Activated naive CD8-positive, alpha-beta T cell (primary cell): ENCODE measurements around the gene RIMS4.
"Not testable (repeated sequence)": the region's sequence is repeated elsewhere in the genome, so short reads cannot be mapped to it uniquely, and the experiment has no call there.

Experiments
- H3K27ac Mint-ChIP-seq: one replicate; pipeline ENCODE4 v1.8.0; 2021; ENCODE audit warnings: mixed read lengths
- H3K27me3 Mint-ChIP-seq: one replicate; pipeline ENCODE4 v1.8.0; 2021; ENCODE audit warnings: mixed read lengths
- H3K36me3 Mint-ChIP-seq: one replicate; pipeline ENCODE4 v1.8.0; 2021; ENCODE audit warnings: mixed read lengths
- H3K4me1 Mint-ChIP-seq: one replicate; pipeline ENCODE4 v1.8.0; 2021; ENCODE audit warnings: low read depth, mixed read lengths
- H3K4me3 Mint-ChIP-seq: one replicate; pipeline ENCODE4 v1.8.0; 2021; ENCODE audit warnings: mild to moderate bottlenecking, mixed read lengths
- H3K9me3 Mint-ChIP-seq: one replicate; pipeline ENCODE4 v1.8.0; 2021; ENCODE audit warnings: low read depth, mixed read lengths

Gene RIMS4

DNA sequence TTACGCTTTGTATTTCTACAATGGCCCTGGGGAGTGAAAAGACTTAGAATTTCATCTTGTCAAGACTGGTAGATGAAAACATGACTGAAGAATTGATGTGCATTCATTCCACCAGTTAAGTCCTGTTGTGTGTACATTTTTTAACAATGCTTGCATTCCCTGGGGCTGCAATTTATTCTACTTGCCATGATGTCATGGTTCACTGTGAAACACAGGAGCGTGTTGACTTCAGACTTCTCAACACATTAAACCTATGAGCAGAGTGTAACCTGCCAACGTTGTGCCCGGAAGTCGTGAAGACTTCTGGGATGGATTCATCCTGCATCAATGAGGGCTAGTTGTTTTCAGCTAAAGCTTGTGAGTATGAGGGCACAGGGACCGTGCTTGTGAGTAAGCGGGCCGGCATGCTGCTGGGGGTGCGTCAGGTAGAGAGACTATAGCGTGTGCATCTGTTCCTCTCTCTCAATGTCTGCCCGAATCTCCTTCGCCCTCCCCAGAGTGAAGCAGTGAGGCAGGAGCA is 26.3 kb upstream of the RIMS4 start:
- Mint-ChIP-seq H3K4me1 (no peaks in the 10 kb centered on the region), H3K9me3 (no peaks in the 10 kb centered on the region), H3K27me3 (peaks cover 14% of the 10 kb centered on the region), H3K4me3 (no peak overlapping the region), H3K36me3 (peaks cover 6% of the 10 kb centered on the region), H3K27ac (no peak overlapping the region)

DNA sequence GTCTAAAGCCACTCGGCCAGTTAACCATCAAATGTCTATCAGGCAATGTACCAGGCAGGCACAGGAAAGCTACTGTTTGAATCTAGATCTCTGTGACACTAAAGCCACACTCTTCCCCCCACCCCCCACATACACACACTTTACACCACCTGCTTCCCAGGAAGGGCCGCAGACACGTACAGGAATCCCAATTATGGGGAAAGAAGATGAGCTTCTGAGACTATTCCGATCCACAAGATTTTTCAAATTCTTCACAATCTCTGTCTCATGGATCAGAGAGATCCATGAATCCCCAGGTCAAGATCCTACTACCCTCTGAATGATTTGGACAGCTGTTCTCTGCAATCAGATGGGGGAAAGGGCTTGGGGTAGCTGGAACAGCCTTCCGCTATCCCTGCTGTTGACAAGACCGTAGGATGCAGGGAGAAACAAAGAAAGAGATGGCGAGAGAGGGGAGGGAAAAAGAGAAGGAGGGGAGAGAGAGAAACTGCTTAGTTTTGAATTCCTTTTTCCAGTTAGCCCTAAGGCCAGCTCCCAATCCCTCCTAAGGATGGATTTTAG is 25.4 kb upstream of the RIMS4 start:
- no peak overlapping the region for H3K4me3 Mint-ChIP-seq
- no peak overlapping the region for H3K27ac Mint-ChIP-seq
- no peaks in the 10 kb centered on the region for H3K9me3 Mint-ChIP-seq
- H3K27me3 Mint-ChIP-seq, result peaks cover 19% of the 10 kb centered on the region
- no peaks in the 10 kb centered on the region for H3K4me1 Mint-ChIP-seq
- peaks cover 6% of the 10 kb centered on the region for H3K36me3 Mint-ChIP-seq

DNA sequence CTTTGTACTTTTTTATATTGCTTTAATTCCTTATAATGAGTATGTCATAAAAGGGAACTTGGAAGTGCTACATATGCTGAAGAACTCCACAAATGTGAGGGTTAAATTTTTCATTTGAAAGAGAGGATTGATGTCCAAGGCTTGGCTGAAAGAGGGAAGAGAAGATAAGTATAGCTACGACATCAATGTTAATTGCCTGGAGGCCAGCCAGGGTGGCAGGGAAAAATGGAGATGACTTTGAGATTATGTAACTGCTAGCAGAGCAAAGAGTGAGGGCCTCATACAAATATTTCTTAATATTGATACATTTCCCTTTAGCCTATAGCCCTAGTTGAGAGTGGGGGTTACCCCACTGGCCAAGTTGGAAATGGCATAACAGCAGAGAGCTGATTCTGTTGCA is 24.8 kb upstream of the RIMS4 start:
- Mint-ChIP-seq H3K27me3 (peaks cover 16% of the 10 kb centered on the region), H3K4me3 (no peak overlapping the region), H3K9me3 (no peaks in the 10 kb centered on the region), H3K27ac (no peak overlapping the region), H3K36me3 (peaks cover 2% of the 10 kb centered on the region), H3K4me1 (no peaks in the 10 kb centered on the region)

DNA sequence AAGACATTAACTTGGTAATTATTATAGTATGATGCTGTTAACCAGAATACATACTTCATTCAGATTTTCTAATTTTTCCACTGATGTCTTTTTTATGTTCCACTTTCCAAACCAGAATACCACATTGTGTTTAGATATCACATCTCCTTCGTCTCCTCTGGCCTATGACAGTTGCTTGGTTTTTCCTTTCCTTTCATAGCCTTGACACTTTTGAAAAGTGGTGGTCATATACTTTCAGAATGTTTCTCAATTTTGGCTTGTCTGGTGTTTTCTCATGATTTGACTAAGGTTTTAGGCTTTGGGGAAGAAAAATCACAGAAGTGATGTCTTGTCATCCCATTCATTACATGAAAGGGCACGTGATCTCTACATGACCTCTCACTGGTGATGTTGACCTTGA is 24.3 kb upstream of the RIMS4 start:
- Mint-ChIP-seq H3K27ac (no peak overlapping the region), H3K27me3 (peaks cover 16% of the 10 kb centered on the region), H3K36me3 (peaks cover 2% of the 10 kb centered on the region), H3K9me3 (no peaks in the 10 kb centered on the region), H3K4me1 (no peaks in the 10 kb centered on the region), H3K4me3 (no peak overlapping the region)

DNA sequence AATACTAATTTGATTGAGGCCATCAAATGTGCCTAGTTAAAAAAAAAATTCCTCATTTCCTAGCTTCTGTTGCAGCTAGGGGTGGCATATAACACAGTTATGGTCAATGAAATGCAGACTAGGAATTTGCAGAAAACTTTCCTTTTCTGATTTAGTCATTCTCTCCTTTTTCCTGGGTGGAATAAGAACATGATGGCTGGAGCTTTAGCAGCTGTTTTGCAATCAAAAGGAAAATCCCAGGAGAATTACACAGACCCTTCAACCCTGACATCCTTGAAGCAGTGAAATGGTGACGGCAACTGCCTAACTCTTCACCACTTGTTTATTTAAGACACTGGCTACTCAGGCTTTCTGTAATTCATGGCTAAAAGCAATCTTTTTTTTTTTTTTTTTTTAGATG is 23.1 kb upstream of the RIMS4 start:
- Mint-ChIP-seq H3K27me3 (peaks cover 11% of the 10 kb centered on the region), H3K9me3 (no peaks in the 10 kb centered on the region), H3K4me3 (no peak overlapping the region), H3K36me3 (no peaks in the 10 kb centered on the region), H3K27ac (no peak overlapping the region), H3K4me1 (no peaks in the 10 kb centered on the region)

DNA sequence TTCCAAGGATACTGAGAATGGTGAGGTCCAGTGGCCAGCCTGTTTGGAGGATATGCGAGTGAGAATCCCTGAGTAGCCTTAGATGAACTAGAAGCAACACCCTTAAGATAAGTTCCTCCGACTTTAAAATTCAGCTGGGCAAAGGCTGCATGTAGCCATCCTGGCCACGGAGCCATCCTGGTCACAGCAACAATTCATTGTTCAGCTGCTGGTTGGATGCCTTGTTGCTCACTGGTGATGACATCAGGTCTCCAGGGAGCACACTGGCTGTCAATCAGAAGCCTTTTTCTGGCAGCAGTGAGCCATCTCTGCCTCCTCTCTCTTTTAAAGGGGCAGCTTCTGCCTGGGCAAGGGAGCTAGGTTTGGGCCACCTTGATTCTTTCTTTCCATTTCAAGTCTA is 22.4 kb upstream of the RIMS4 start:
- no peak overlapping the region for H3K27ac Mint-ChIP-seq
- no peaks in the 10 kb centered on the region for H3K36me3 Mint-ChIP-seq
- no peak overlapping the region for H3K4me3 Mint-ChIP-seq
- H3K27me3 Mint-ChIP-seq, result peaks cover 7% of the 10 kb centered on the region
- no peaks in the 10 kb centered on the region for H3K9me3 Mint-ChIP-seq
- no peaks in the 10 kb centered on the region for H3K4me1 Mint-ChIP-seq

DNA sequence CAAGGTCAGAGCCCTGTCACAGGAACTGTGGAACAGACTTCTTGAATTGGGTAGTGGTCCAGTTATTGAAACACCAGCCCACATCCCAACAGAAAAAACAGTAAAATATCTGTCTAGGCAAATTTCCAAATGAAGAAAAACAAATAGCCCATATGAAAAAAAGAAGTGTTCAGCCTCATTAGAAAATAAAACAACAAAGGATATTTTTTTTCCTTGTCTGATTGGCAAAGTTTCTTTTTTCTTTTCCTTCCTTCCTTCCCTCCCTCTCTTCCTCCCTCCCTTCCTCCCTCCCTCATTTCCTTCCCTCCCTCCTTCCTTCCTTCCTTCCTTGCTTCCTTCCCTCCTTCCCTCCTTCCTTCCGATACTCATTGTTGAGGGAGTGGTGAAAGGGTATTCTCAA is 20.6 kb upstream of the RIMS4 start:
- H3K9me3 Mint-ChIP-seq, result no peaks in the 10 kb centered on the region
- no peak overlapping the region for H3K27ac Mint-ChIP-seq
- H3K27me3 Mint-ChIP-seq, result peaks cover 10% of the 10 kb centered on the region
- no peak overlapping the region for H3K4me3 Mint-ChIP-seq
- H3K4me1 Mint-ChIP-seq, result no peaks in the 10 kb centered on the region
- H3K36me3 Mint-ChIP-seq, result no peaks in the 10 kb centered on the region

DNA sequence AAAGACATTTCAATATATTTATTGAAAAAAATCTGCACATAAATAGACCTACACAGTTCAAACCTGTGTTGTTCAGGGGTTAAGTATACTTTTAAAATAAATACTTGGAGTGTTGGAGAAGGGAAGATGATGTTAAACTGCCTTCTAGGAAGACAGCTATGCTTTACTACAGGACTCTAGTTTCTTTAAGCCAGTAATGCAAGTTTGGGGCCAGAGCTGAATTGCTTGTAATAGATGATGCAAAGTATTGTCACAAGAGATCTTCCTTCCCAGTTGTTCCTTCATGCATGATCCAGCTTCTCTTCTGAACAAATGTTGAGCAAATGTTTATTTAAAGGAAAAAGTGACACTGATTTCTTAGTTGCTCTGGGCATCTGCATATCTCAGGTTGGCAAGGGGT is 20.2 kb upstream of the RIMS4 start:
- Mint-ChIP-seq H3K4me3 (no peak overlapping the region), H3K27ac (no peak overlapping the region), H3K36me3 (no peaks in the 10 kb centered on the region), H3K27me3 (peaks cover 10% of the 10 kb centered on the region), H3K4me1 (no peaks in the 10 kb centered on the region), H3K9me3 (no peaks in the 10 kb centered on the region)

DNA sequence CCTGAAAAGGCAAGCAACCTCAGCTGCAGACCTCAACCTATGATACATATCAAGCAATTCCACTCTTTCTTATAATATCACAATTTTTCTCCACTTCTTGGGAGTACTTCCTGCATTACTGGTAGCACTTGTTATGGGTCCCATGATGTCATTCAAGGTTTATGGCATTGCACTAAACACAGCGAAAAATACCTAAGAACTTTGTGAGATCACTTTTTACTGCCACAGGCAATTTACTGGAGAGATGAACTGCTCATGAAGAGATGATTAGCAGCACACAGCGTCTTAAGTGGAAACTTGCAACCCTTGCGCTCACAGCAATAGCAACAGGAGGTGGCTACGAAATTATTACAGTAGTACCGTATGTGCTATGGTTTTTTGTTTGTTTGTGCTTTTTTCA is 19.3 kb upstream of the RIMS4 start:
- Mint-ChIP-seq H3K27me3 (peaks cover 10% of the 10 kb centered on the region), H3K4me1 (no peaks in the 10 kb centered on the region), H3K27ac (no peak overlapping the region)

DNA sequence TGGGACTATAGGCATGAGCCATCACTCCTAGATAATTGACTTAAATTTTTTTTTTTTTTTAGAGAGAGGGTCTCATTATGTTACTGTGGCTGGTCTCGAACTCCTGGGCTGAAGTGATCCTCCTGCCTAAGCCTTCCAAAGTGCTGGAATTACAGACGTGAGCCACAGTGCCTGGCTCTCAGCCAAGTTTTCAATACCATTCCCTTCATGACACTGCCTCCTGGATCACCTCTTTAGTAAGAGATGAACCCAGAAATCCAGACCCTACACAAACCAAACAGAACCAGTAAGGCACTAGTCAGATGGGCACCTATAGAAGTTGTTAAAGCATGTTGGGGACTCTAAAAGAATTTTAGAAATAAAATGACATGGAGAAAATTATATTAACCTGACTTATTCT is 18.3 kb upstream of the RIMS4 start:
- Mint-ChIP-seq H3K9me3 (no peaks in the 10 kb centered on the region), H3K4me3 (no peak overlapping the region), H3K36me3 (no peaks in the 10 kb centered on the region), H3K27ac (no peak overlapping the region), H3K27me3 (peaks cover 10% of the 10 kb centered on the region), H3K4me1 (no peaks in the 10 kb centered on the region)

More for the DNA sequence above, 19.3 kb upstream of the RIMS4 start:
- H3K9me3 Mint-ChIP-seq, result no peaks in the 10 kb centered on the region
- H3K4me3 Mint-ChIP-seq, result no peak overlapping the region
- no peaks in the 10 kb centered on the region for H3K36me3 Mint-ChIP-seq

DNA sequence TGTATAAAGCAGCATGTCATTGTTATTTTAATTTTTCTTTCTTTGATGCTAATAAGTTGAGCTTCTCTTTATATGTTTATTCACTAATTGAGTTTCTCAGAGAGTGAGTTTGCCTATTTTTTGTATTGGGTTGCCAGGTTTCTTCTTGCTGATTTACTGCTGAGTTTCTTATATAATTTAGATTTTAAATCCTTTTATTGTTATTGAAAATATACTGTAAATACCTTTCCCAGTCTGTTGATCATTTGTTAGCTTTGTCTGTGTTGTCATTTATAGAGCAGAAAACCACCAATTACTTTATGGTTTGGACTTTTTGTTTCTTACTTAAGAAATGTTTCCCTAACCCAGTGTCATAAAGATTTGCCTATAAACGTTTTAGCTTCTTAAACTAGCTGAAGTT is 17.1 kb upstream of the RIMS4 start:
- H3K4me3 Mint-ChIP-seq, result no peak overlapping the region
- no peaks in the 10 kb centered on the region for H3K36me3 Mint-ChIP-seq
- H3K27ac Mint-ChIP-seq, result no peak overlapping the region
- H3K4me1 Mint-ChIP-seq, result no peaks in the 10 kb centered on the region
- no peaks in the 10 kb centered on the region for H3K9me3 Mint-ChIP-seq
- peaks cover 10% of the 10 kb centered on the region for H3K27me3 Mint-ChIP-seq

DNA sequence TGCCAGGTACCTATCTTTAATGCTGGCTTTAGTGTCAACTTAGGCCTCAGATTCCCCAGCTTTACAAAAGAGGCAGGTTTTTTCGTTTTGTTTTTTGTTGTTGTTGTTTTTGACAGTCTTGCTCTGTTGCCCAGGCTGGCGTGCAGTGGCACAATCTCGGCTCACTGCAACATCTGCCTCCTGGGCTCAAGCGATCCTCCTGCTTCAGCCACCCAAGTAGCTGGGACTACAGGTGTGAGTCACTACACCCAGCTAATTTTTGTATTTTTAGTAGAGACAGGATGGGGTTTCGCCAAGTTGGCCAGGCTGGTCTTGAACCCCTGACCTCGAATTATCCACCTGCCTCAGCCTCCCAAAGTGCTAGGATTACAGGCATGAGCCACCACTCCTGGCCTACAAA is 11.2 kb upstream of the RIMS4 start:
- H3K4me1 Mint-ChIP-seq, H3K27me3 Mint-ChIP-seq, H3K27ac Mint-ChIP-seq, H3K9me3 Mint-ChIP-seq, H3K4me3 Mint-ChIP-seq, H3K36me3 Mint-ChIP-seq: not testable (repeated sequence)

DNA sequence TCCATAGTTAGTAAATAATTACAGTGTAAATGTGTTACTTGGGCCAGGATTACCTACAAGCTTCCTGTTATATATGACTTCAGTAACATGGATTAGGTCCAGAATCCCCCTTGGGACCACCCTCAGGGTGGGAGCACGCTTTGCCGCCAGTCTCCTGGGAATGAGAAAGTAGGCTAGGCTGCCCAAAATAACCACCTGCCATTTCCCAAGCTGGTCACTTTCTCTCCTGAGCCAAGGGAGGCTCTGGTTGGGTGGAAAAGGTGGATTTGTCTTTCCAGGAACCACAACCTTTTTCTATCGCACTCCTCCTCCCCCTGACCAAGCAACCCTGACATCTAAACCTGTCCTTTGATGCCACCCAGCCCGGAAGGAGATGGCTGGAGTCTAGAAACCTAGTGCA is 9.6 kb upstream of the RIMS4 start:
- Mint-ChIP-seq H3K9me3 (no peaks in the 10 kb centered on the region), H3K27me3 (no peaks in the 10 kb centered on the region), H3K36me3 (no peaks in the 10 kb centered on the region), H3K27ac (no peak overlapping the region), H3K4me1 (no peaks in the 10 kb centered on the region), H3K4me3 (no peak overlapping the region)

DNA sequence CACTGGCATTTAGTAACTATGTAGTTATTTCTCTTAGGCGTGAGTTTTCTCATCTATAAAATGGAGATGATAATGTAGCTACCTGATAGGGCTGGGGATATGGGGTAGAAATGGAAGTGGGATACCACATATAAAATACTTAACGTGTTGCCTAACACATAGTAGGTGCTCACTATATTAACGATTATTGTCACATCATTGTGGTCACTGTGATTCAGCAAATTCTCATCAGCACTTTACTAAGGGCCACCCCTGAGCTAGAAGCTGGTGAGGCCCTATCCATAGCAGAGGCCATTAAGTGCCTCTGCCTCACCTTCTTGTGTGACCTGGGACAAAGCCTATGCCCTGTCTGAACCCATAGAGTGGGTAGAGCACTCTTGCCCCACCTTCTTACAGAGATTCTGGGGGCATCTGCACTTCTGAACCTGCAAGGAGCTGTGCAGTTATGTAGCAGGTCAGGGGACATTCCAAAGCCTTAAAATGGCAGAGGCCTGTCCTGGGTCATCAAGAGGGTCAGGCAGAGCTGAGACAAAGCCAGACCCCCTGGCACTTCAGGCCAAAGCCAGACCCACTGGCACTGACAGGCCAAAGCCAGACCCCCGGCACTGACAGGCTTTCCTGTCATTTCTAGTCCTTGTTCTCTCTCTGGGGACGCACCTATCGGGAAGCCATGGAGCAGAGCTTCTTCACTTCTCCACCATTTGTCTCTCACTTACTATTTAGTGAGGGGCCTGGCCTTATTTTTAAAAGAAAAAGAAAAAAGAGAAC is 7.0 kb upstream of the RIMS4 start:
- Mint-ChIP-seq H3K4me1 (no peaks in the 10 kb centered on the region), H3K27me3 (peaks cover 6% of the 10 kb centered on the region), H3K27ac (no peak overlapping the region), H3K36me3 (no peaks in the 10 kb centered on the region), H3K4me3 (no peak overlapping the region), H3K9me3 (no peaks in the 10 kb centered on the region)

DNA sequence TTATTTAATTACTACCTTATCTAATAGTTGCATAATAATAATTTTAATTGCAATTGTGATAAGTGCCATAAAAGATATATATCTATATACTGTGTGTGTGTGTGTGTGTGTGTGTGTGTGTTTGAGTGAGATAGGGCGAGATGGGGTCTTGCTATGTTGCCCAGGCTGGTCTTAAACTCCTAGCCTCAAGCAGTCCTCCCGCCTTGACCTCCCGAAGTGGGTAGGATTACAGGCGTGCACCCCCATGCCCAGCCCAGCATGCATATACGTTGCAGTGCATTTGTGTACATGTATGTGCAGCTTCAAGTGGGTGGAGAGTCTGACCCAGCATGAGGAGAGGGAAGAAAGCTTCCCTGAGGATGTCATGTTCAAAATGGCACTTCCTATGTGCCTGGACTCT is 4.6 kb upstream of the RIMS4 start:
- no peaks in the 10 kb centered on the region for H3K9me3 Mint-ChIP-seq
- peaks cover 14% of the 10 kb centered on the region for H3K27me3 Mint-ChIP-seq
- no peak overlapping the region for H3K4me3 Mint-ChIP-seq
- no peak overlapping the region for H3K27ac Mint-ChIP-seq
- no peaks in the 10 kb centered on the region for H3K36me3 Mint-ChIP-seq
- H3K4me1 Mint-ChIP-seq, result peaks cover 8% of the 10 kb centered on the region

DNA sequence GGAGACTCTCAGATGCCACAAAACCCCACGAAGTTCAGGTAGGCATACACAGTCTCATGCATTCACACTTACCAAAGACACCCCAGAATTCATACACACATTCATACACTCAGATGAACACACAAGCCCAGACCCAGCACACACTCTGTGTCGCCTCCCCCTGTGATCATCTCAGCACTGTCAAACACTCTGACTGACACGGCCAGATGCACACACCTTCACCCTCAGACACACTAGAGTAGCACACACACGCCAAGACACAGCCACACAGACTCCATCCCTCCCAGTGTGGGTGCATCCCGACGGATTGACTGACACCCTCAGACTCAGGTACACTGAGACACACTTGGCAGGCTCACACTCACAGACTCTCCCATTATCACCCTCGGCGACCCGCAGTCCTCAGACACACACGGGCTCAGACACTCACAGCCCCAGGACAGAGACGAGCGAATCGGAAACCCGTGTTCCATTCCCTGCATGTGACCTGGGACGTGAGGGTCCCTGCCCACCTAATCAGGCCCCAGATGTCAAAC is 872 bp upstream of the RIMS4 start:
- Mint-ChIP-seq H3K4me3 (peak overlapping the region; percentile 72), H3K27ac (no peak overlapping the region), H3K36me3 (no peaks in the 10 kb centered on the region), H3K27me3 (peaks cover 33% of the 10 kb centered on the region), H3K4me1 (peaks cover 10% of the 10 kb centered on the region), H3K9me3 (no peaks in the 10 kb centered on the region)
